Duodenal mucosa (tissue), 2 donors: ENCODE data around the gene MAPK4.

ENCODE experiments used
- H3K27ac ChIP-seq: one replicate; pipeline ENCODE4 v1.7.0; 2013; ENCODE audit warnings: low read depth, low read length
- H3K27me3 ChIP-seq, 2 donors: one replicate each; pipeline ENCODE4 v1.7.0; 2013; ENCODE audit warnings: low read length in 2 of 2, control low read depth in 1 of 2; ENCODE audit not compliant: insufficient read depth in 2 of 2, control insufficient read depth in 1 of 2
- H3K36me3 ChIP-seq, 2 donors: one replicate each; pipeline ENCODE4 v1.7.0; 2013; ENCODE audit warnings: low read length in 2 of 2, control low read depth in 1 of 2; ENCODE audit not compliant: insufficient read depth in 2 of 2, control insufficient read depth in 1 of 2
- H3K4me1 ChIP-seq, 2 donors: one replicate each; pipeline ENCODE4 v1.7.0; 2013; ENCODE audit warnings: low read length in 2 of 2, control low read depth in 1 of 2; ENCODE audit not compliant: insufficient read depth in 2 of 2, control insufficient read depth in 1 of 2
- H3K4me3 ChIP-seq, 2 donors: one replicate each; pipeline ENCODE4 v1.7.0; 2013; ENCODE audit warnings: low read length in 2 of 2, low read depth in 1 of 2
- H3K9ac ChIP-seq, 2 donors: one replicate each; pipeline ENCODE4 v1.7.0; 2013; ENCODE audit warnings: low read length in 2 of 2, low read depth in 1 of 2
- H3K9me3 ChIP-seq, 2 donors: one replicate each; pipeline ENCODE4 v1.7.0; 2013; ENCODE audit warnings: low read length in 2 of 2, control low read depth in 1 of 2; ENCODE audit not compliant: control insufficient read depth in 1 of 2

The MAPK4 gene

DNA sequence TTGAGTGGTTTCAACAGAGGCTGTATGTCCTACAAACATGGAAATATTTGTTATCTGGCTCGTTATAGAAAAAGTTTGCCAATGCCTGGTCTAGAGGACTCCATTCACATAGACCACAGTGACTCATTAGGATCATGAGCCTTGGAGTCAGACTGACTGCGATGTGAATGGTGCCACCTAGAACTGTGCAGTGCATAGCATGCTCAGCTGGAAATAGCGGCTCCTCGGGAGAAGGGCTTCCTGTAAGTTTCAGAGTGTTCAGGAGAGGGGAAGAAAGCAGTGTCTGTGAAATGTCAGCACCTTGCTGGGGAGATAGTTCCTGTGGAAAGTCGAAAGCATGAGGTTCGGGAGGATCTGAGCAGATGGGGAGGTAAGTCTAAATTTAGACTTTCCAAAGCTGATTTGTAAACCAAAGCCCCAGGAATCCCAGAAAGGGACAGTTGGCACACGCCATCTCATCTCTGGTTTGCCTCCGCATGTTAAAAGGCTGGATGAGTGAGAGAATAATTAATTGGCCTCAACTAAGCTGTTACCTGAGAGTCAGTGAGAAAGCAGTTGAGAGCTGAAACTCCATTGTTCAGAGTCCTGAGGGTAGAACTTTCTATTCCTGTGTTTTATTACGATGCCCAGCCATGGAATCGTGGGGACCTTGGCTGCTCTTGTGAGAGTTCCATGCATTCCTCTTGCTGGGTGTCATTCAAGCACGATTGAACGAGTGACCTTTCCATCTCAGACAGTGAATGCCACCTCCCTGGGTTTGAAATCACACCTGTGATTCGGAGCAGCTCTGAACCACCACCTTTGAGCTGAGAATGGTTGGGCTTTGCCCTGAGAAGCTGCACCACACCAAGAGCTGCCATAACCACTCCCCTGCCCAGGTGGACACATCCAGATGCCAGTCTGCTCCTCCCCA lies 99.5 kb downstream of the MAPK4 start:
- no peak overlapping the region for H3K27ac ChIP-seq
- H3K9ac ChIP-seq, result no peak overlapping the region
- no peak overlapping the region for H3K4me3 ChIP-seq
- H3K27me3 ChIP-seq, result no peaks in the 10 kb centered on the region
- peaks cover 0 to 6% of the 10 kb centered on the region in 2 donors for H3K9me3 ChIP-seq
- H3K36me3 ChIP-seq, result no peaks in the 10 kb centered on the region
- H3K4me1 ChIP-seq, result peaks cover 0 to 3% of the 10 kb centered on the region in 2 donors

GRCh38 chr18:50661013-50661412 lies 101.1 kb downstream of the MAPK4 start:
- Histone ChIP-seq H3K4me1 (no peaks in the 10 kb centered on the region), H3K9ac (no peak overlapping the region), H3K36me3 (no peaks in the 10 kb centered on the region), H3K27ac (no peak overlapping the region), H3K9me3 (peaks cover 0 to 6% of the 10 kb centered on the region in 2 donors), H3K4me3 (no peak overlapping the region), H3K27me3 (no peaks in the 10 kb centered on the region)

GRCh38 chr18:50662177-50662576 lies 102.3 kb downstream of the MAPK4 start:
- Histone ChIP-seq H3K27me3 (no peaks in the 10 kb centered on the region), H3K36me3 (no peaks in the 10 kb centered on the region), H3K9ac (no peak overlapping the region), H3K27ac (no peak overlapping the region), H3K9me3 (peaks cover 0 to 6% of the 10 kb centered on the region in 2 donors), H3K4me3 (no peak overlapping the region), H3K4me1 (no peaks in the 10 kb centered on the region)

GRCh38 chr18:50662775-50663383 lies 103.0 kb downstream of the MAPK4 start:
- Histone ChIP-seq H3K27me3 (no peaks in the 10 kb centered on the region), H3K27ac (no peak overlapping the region), H3K9ac (no peak overlapping the region), H3K9me3 (peaks cover 0 to 6% of the 10 kb centered on the region in 2 donors), H3K4me1 (no peaks in the 10 kb centered on the region), H3K4me3 (no peak overlapping the region), H3K36me3 (no peaks in the 10 kb centered on the region)

- no peak overlapping the region for H3K4me3 ChIP-seq
- no peak overlapping the region for H3K9ac ChIP-seq
- no peak overlapping the region for H3K27ac ChIP-seq
- H3K27me3 ChIP-seq, result no peaks in the 10 kb centered on the region
- peaks cover 0 to 6% of the 10 kb centered on the region in 2 donors for H3K9me3 ChIP-seq
- H3K36me3 ChIP-seq, result no peaks in the 10 kb centered on the region
- H3K4me1 ChIP-seq, result no peaks in the 10 kb centered on the region
Observed at GRCh38 chr18:50663626-50664441, 103.9 kb downstream of the MAPK4 start.

DNA sequence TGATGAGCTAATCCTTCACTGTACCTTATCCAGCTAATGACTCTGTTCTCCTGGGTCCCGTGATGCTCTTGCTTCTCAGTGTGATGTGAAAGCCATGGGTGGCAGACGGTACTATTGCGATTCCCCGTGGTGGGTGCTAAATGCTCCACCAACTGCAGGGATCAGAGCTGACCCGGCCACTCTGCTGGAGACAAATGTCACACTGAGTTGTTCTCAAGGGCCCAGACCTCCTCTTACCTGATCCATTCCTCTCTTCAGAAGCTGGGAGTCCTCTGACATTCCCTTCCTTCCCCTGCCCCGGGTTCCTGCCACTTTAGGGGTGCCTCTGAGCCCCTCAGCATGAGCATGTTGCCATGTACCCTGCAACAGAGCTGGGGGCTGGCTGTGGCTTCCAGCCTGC lies 105.1 kb downstream of the MAPK4 start:
- H3K27me3 ChIP-seq, result no peaks in the 10 kb centered on the region
- H3K36me3 ChIP-seq, result no peaks in the 10 kb centered on the region
- no peak overlapping the region for H3K4me3 ChIP-seq
- no peak overlapping the region for H3K9ac ChIP-seq
- peaks cover 0 to 6% of the 10 kb centered on the region in 2 donors for H3K9me3 ChIP-seq
- H3K27ac ChIP-seq, result no peak overlapping the region
- H3K4me1 ChIP-seq, result no peaks in the 10 kb centered on the region

GRCh38 chr18:50665519-50665918 lies 105.6 kb downstream of the MAPK4 start:
- H3K4me3 ChIP-seq, result no peak overlapping the region
- H3K27me3 ChIP-seq, result no peaks in the 10 kb centered on the region
- H3K27ac ChIP-seq, result no peak overlapping the region
- no peaks in the 10 kb centered on the region for H3K4me1 ChIP-seq
- no peaks in the 10 kb centered on the region for H3K36me3 ChIP-seq
- peaks cover 0 to 6% of the 10 kb centered on the region in 2 donors for H3K9me3 ChIP-seq
- H3K9ac ChIP-seq, result no peak overlapping the region

GRCh38 chr18:50666536-50666935 lies 106.6 kb downstream of the MAPK4 start:
- H3K36me3 ChIP-seq, result no peaks in the 10 kb centered on the region
- no peaks in the 10 kb centered on the region for H3K27me3 ChIP-seq
- H3K27ac ChIP-seq, result no peak overlapping the region
- no peak overlapping the region for H3K9ac ChIP-seq
- peaks cover 0 to 6% of the 10 kb centered on the region in 2 donors for H3K9me3 ChIP-seq
- H3K4me1 ChIP-seq, result no peaks in the 10 kb centered on the region
- H3K4me3 ChIP-seq, result no peak overlapping the region

DNA sequence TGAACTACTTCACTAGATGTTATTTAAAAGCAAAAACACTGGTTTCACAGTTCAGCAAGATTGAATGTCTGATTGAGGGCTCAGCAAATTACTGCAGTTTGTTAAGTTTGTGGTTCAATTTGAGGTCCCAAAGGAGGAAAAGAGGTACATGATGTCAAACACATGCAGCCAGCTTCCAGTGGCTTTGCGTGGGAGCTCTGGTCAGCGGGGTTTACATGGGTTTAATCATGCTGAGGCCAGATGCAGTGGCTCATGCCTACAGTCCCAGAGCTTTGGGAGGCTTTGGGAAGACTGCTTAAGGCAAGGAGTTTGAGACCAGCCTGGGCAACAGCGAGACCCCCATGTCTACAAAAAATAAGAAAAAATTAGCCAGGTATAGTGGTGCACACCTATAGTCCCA lies 111.5 kb downstream of the MAPK4 start:
- H3K4me3 ChIP-seq, result no peak overlapping the region
- no peak overlapping the region for H3K9ac ChIP-seq
- H3K9me3 ChIP-seq, result no peaks in the 10 kb centered on the region
- H3K27me3 ChIP-seq, result no peaks in the 10 kb centered on the region
- no peaks in the 10 kb centered on the region for H3K36me3 ChIP-seq
- no peaks in the 10 kb centered on the region for H3K4me1 ChIP-seq
- no peak overlapping the region for H3K27ac ChIP-seq
